GM21528 (cell line): Measurements from ENCODE around the gene PGPEP1.

Experiments
- ATAC-seq: cut with Tn5 transposase; IDR thresholded peaks from one replicate; pipeline ENCODE4 v1.9.1; 2021; ENCODE audit warnings: mild to moderate bottlenecking, moderate library complexity; ENCODE audit not compliant: unreplicated experiment, low FRiP score

PGPEP1 gene

DNA sequence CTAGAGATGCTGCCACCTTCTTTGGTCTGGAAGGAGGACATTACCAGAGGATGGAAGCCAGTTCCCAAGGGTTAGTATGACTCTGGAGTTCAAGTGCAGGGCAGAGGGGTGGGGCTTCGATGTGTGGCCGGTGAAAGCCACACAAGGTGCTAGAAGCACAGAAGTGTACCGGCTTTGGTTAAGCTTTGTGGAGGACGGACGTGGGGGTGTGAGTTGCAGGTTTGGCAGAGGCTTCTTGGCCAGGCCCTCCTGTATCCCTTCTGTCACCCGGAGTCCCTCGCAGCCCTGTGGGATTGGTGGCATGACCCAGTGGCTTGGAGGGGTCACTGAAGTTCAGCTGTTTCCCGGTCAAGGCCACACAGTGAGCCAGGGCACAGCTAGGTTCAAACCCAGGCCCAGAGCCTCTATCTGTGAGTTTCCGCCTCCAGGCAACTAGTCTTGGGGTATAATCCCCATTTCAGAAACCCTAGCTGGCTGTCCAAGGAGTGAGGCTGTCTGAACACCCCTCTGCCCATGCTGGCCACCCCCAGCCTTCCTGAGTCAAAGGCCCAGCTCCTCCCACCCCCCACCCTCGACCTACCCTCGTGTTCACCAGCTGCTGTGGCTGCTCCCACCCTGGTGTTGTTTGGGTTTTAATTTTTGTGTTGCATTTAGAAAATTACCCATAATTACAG, 74.2 kb downstream of the PGPEP1 start:
- ATAC-seq: no peak

DNA sequence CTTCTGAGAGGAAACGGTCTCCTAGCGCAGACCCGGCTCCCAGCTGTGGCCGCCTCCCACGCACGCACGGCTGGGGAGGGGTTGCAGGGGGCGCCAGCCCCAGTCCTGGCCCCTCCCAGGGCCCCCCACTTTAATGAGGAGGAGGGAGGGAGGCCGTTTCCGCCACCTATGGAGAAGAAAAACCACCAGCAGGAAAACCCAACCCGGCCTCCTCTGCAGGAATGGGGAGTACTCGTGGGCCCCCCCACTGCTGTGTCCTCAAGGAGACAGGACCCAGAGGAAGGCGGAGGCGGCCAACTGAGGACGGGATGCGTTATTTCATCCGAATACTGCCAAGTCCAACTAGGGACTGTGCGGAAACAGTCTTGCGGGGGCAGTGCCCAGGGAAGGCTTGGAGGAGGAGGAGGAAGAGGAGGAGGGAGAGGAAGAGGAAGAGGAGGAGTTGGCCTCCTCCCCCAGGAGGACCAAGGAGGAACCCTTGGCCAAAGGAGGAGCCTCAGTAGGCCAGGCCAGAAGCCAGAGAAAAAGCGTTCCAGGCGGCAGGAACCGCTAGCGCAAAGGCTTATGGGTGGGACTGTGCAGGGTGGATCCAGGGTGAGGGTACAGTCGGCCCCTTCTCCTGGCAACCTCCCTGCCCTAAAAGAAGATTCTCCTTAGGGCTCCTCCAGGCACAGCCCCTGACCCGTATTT, 74.9 kb downstream of the PGPEP1 start:
- ATAC-seq: no peak

DNA sequence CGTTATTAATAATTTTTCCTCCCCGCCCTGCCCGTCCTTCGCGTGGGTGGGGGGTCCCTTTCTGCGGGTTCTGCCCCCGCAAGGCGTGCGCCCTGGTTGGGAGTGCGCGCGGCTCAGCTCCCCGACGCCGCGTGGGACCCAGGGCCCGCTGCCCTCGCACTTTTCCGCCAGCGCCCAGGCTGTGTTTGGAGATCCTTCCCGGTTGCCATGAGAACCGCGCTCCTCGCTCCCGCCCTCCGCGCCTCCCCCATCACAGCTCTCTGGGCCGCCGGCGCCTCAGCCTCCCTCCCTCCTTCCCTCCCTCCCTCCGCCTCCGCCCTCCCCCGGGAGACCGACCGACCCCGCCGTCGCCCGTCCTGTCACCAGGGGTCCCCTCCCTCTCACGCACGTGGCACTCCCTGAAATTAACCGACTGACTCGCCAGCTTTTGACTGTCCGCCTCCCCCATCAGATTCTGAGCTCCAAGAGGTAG, 76.4 kb downstream of the PGPEP1 start:
- no peak for ATAC-seq

DNA sequence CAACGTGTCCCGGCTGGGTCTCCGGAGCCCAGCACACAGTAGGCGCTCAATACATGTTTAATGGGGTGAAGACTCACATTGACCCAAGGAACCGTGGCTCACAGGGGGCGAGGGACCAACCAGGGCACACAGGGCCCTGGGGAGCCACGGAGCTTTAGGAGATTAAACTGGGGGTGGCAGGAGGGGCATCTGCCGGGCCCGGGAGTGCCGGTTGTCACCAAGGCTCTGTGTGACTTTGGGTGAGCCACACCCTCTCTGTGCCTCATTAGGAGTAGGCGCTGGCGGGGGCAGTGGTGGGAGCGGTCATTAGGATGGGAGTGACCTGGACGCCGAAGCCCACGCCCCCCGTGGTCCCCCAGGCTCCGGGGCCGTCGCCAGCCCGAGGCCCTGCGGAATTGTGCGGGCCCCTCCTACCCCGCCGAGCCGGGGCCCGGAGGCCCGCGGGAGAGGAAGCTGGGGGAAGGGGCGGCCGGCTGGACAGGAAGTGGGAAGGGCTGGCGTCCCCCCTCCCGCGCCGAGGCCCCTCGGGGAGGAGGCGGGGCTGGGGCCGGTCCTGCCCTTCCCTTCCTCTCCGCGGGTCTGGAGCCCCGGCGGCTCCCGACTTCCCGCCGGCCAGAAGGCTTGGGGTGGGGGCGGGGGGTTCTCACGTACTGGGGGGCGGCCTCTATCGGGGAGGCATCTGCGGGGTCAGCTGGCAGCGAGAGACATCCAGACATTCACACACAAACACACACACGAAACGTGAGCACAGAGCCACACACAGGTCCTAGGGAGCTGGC, 77.0 kb downstream of the PGPEP1 start:
- ATAC-seq: no peak

DNA sequence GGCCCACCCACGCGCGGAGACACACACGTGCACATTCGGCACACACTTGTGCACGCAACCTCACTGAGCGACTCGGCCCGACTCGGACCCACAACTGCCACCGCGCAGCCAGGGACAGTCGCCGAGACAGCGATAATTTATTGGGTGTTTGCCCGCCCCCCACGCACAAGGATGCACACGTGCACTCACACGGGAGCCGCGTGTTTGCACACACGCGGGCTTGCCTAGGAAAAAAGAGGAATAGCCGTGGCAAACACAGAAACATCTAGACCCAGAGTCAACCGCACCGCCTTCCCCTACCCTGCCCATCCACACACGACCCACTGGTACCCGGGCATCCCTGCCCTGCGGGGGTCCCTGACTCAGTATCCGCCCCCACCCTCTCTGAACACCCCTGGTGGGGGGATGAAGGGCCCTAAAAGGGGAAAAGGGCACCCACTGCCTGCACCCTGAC, 77.7 kb downstream of the PGPEP1 start:
- ATAC-seq: no peak

DNA sequence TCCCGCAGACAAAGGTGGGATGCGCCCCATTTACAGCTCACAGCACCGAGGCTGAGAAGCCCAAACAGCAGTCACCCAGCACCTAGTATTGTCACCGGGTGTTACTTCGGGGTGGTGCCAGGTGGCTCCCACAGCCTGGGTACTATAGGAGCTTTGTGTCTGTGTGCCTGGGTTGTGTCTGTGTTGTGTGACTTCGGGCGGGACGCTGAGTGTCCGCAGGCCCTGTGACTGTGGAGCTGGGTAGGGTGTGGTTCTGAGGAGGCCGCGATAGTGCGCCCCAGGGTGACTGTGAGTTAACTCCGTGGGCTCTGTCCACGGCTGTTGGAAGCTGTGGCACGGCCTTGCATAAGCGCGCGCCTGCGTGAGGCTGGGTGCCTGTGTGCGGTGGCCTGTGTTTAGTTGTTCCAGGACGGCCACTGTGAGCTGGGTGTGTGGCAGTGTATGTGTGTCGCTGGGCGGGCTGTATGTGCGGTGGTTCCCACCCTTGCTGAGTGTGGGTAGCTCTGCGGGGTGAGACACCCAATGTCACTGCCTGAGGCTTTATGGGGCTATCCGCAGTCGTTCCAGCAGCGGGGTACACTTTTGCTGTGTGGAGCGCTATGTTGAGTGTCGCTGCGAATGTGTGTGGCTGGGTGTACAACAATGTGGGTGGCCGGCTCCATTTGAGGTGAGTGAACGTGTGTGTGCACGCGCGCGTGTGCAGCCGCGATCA, 78.2 kb downstream of the PGPEP1 start:
- no peak for ATAC-seq

DNA sequence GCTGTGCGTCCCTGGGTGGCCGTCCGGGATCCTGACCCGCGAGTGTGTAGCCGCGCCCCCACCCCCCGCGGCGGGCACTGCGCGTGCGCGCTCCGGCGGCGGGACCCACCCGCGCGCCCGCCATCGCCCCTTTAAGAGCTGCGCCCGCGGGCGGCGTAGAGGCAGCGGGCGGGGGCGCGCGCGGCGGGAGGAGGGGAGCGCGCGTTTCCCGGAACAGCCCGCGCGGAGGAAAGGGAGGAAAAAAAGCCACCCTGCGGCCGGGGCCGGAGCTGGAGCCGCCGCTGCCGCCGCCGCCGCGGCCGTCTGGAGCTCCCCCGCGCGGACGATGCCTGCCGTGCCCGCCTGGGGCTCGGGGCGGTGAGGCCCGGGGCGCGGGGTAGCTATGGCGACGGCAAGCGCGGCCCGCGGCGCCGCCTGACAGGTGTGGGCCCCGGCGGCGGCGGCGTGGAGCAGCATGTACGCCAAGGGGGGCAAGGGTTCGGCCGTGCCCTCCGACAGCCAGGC, 78.8 kb downstream of the PGPEP1 start, which contains the start of gene SSBP4:
Gene SSBP4 (plus strand): TSS at position 204 of the 504 bp plus-strand sequence. CDS start 251 bp downstream, at position 455.
- ATAC-seq: peak; percentile 37
